ENCODE data around the gene AKAP12.

AKAP12 gene

GRCh38 chr6:151317995-151318365, 78.2 kb downstream of the AKAP12 start:
- Histone ChIP-seq H3K4me2 (ENCODE audit: low read length) (no peak overlapping the region), H3K4me1 (ENCODE audit: insufficient read depth, low read length, severe bottlenecking) (no peaks in the 10 kb centered on the region), H3K9ac (ENCODE audit: low read length) (no peak overlapping the region), H3F3A (ENCODE audit: insufficient read depth, low read length) (no peaks in the 10 kb centered on the region), H3K27me3 (ENCODE audit: insufficient read depth, low read length) (peaks cover 6% of the 10 kb centered on the region; the same call in 1 of the 2 replicates), H3K79me2 (ENCODE audit: insufficient read depth, low read length) (no peaks in the 10 kb centered on the region), H2AFZ (ENCODE audit: low read length) (no peak overlapping the region), H3K9me3 (ENCODE audit: low read length) (0 out of 2 replicates have a peak, but pooled peaks cover 4% of the 10 kb centered on the region), H4K20me1 (ENCODE audit: insufficient read depth, low read length) (no peaks in the 10 kb centered on the region), H3K27ac (ENCODE audit: low read depth, low read length, poor library complexity, severe bottlenecking) (no peak overlapping the region), H3K4me3 (ENCODE audit: low read depth, low read length, poor library complexity, severe bottlenecking) (no peak overlapping the region), H3K9me2 (ENCODE audit: low read depth, low read length) (no peaks in the 10 kb centered on the region), H3K36me3 (ENCODE audit: insufficient read depth, low read length) (no peaks in the 10 kb centered on the region; the same call in 1 of the 2 replicates)
- TF ChIP-seq, protein P1, sequence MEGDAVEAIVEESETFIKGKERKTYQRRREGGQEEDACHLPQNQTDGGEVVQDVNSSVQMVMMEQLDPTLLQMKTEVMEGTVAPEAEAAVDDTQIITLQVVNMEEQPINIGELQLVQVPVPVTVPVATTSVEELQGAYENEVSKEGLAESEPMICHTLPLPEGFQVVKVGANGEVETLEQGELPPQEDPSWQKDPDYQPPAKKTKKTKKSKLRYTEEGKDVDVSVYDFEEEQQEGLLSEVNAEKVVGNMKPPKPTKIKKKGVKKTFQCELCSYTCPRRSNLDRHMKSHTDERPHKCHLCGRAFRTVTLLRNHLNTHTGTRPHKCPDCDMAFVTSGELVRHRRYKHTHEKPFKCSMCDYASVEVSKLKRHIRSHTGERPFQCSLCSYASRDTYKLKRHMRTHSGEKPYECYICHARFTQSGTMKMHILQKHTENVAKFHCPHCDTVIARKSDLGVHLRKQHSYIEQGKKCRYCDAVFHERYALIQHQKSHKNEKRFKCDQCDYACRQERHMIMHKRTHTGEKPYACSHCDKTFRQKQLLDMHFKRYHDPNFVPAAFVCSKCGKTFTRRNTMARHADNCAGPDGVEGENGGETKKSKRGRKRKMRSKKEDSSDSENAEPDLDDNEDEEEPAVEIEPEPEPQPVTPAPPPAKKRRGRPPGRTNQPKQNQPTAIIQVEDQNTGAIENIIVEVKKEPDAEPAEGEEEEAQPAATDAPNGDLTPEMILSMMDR (IDR thresholded peaks at IDR 0.05; ENCODE audit: low read length) = no peak
- no peak for TF ChIP-seq EZH2 (IDR thresholded peaks at IDR 0.05; ENCODE audit: borderline replicate concordance, low read length)

DNA sequence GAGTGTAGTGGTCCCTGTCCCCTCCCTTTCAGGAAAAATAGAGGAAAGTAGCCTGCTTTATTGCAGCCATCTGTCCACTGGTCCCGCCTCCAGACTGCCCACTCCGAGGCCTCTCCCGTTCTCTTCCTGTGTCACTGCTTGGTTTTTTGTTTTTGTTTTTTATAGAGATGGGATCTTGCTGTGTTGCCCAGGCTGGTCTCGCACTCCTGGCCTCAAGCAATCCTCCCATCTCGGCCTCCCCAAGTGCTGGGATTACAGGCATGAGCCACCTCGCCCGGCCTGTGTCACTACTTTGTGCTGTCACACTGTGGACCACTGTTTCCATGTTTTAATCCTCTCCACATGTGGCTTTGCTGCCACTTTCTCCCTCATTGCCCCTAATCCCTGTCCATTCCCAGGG, 80.4 kb downstream of the AKAP12 start:
- 0 out of 2 replicates have a peak, but pooled peaks cover 4% of the 10 kb centered on the region for H3K9me3 ChIP-seq (ENCODE audit: low read length)
- no peaks in the 10 kb centered on the region for H3F3A ChIP-seq (ENCODE audit: insufficient read depth, low read length)
- peaks cover 5% of the 10 kb centered on the region; the same call in 1 of the 2 replicates for H3K27me3 ChIP-seq (ENCODE audit: insufficient read depth, low read length)
- no peaks in the 10 kb centered on the region; the same call in 1 of the 2 replicates for H3K36me3 ChIP-seq (ENCODE audit: insufficient read depth, low read length)
- H3K4me1 ChIP-seq (ENCODE audit: insufficient read depth, low read length, severe bottlenecking) = peaks cover under 1% of the 10 kb centered on the region
- TF ChIP-seq, protein P1 (IDR thresholded peaks at IDR 0.05; ENCODE audit: low read length) = no peak
- no peak for TF ChIP-seq EZH2 (IDR thresholded peaks at IDR 0.05; ENCODE audit: borderline replicate concordance, low read length)
- no peaks in the 10 kb centered on the region for H3K79me2 ChIP-seq (ENCODE audit: insufficient read depth, low read length)
- H3K27ac ChIP-seq (ENCODE audit: low read depth, low read length, poor library complexity, severe bottlenecking) = no peak overlapping the region
- H3K4me2 ChIP-seq (ENCODE audit: low read length) = no peak overlapping the region
- no peak overlapping the region for H2AFZ ChIP-seq (ENCODE audit: low read length)
- no peaks in the 10 kb centered on the region for H3K9me2 ChIP-seq (ENCODE audit: low read depth, low read length)
- H4K20me1 ChIP-seq (ENCODE audit: insufficient read depth, low read length) = no peaks in the 10 kb centered on the region
- H3K4me3 ChIP-seq (ENCODE audit: low read depth, low read length, poor library complexity, severe bottlenecking) = no peak overlapping the region
- H3K9ac ChIP-seq (ENCODE audit: low read length) = no peak overlapping the region

GRCh38 chr6:151321438-151321837, 81.7 kb downstream of the AKAP12 start:
- Histone ChIP-seq H3K9me2 (ENCODE audit: low read depth, low read length) (no peaks in the 10 kb centered on the region), H3K79me2 (ENCODE audit: insufficient read depth, low read length) (no peaks in the 10 kb centered on the region), H4K20me1 (ENCODE audit: insufficient read depth, low read length) (no peaks in the 10 kb centered on the region), H3K4me2 (ENCODE audit: low read length) (no peak overlapping the region), H3F3A (ENCODE audit: insufficient read depth, low read length) (no peaks in the 10 kb centered on the region), H3K36me3 (ENCODE audit: insufficient read depth, low read length) (no peaks in the 10 kb centered on the region), H3K9ac (ENCODE audit: low read length) (no peak overlapping the region), H3K9me3 (ENCODE audit: low read length) (no peaks in the 10 kb centered on the region), H3K27me3 (ENCODE audit: insufficient read depth, low read length) (no peaks in the 10 kb centered on the region), H3K4me3 (ENCODE audit: low read depth, low read length, poor library complexity, severe bottlenecking) (no peak overlapping the region), H3K27ac (ENCODE audit: low read depth, low read length, poor library complexity, severe bottlenecking) (no peak overlapping the region), H3K4me1 (ENCODE audit: insufficient read depth, low read length, severe bottlenecking) (peaks cover 8% of the 10 kb centered on the region), H2AFZ (ENCODE audit: low read length) (no peak overlapping the region)
- no peak for TF ChIP-seq EZH2 (IDR thresholded peaks at IDR 0.05; ENCODE audit: borderline replicate concordance, low read length)
- TF ChIP-seq, protein P1 (IDR thresholded peaks at IDR 0.05; ENCODE audit: low read length) = no peak

Measured in OCI-LY1 (cell line).